Muscle of leg (tissue), 11 donors: ENCODE measurements around the gene SLC30A2. TPM values are rescaled to one million over a fixed set of nuclear protein-coding genes. Genes with fewer than 3 reads are reported as not detected.

Source experiments
- DNase-seq: peaks from one replicate; pipeline ENCODE4 v3.0.0; 2013
- H3K27ac ChIP-seq: one replicate; pipeline ENCODE4 v1.5.1; 2013; ENCODE audit warnings: mild to moderate bottlenecking, low read length, control low read depth
- H3K27me3 ChIP-seq: one replicate; pipeline ENCODE4 v1.6.1; 2013; ENCODE audit warnings: low read length; ENCODE audit not compliant: control insufficient read depth, insufficient read depth
- H3K36me3 ChIP-seq: one replicate; pipeline ENCODE4 v1.6.1; 2013; ENCODE audit warnings: low read length; ENCODE audit not compliant: control insufficient read depth, insufficient read depth
- H3K4me1 ChIP-seq: one replicate; pipeline ENCODE4 v1.6.1; 2013; ENCODE audit warnings: low read length; ENCODE audit not compliant: control insufficient read depth, insufficient read depth
- H3K4me3 ChIP-seq: one replicate; pipeline ENCODE4 v1.5.1; 2013; ENCODE audit warnings: low read length, control low read depth
- H3K9me3 ChIP-seq: replicated peaks from 2 replicates; pipeline ENCODE4 v1.6.1; 2013; ENCODE audit warnings: low read depth, low read length; ENCODE audit not compliant: control insufficient read depth
- WGBS: methylation state at CpG from one replicate; pipeline ENCODE4 v1.1.5; 2013; ENCODE audit warnings: missing lambda C conversion rate; ENCODE audit not compliant: insufficient coverage; 5-methylcytosine and 5-hydroxymethylcytosine counted together
- polyA plus RNA-seq, 8 donors: library from polyadenylated mRNA; unstranded; fragments of 120-200 nt; gene quantifications; one replicate each; pipeline versions ENCODE4 v1.2.1 to v1.2.3, GENCODE V29; 2013; ENCODE audit warnings: inconsistent platforms in 1 of 8, low replicate concordance in 1 of 8; ENCODE audit not compliant: insufficient read length in 8 of 8, insufficient read depth in 1 of 8
- total RNA-seq: library from RNA; stranded (reverse); fragments of 120-200 nt; gene quantifications from one replicate; pipeline ENCODE4 v1.2.4, GENCODE V29; 2013

SLC30A2 gene
- total and polyA plus RNA-seq, 9 donors, result 0.29 to 2.0 (median 0.69) TPM

DNA sequence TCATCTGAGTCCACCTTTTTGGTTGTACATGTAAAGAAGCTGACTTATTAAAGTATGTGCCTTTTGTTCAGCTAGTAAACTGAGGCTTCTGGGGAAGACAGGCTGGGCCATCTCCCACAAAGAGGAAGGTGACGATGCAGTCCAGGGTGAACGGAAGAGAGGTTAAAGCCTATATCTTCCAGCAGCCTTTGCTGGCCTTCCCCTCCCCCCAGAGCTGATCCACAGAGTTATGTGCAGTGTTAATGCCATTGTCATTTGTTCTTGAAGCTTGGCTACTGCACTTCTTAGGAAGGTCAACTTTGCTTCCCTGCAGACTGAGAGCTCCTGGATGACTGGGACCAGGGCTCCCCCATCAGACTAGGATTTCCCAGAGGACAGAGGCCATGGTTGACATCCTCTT lies 2.2 kb downstream of the SLC30A2 start:
- no peak overlapping the region for H3K27ac ChIP-seq
- peaks cover 22% of the 10 kb centered on the region for H3K4me1 ChIP-seq
- WGBS, result no CpG with 5 or more reads among the region's 2 CpGs
- DNase-seq, result no peak
- no peaks in the 10 kb centered on the region for H3K36me3 ChIP-seq
- no peaks in the 10 kb centered on the region for H3K9me3 ChIP-seq
- H3K27me3 ChIP-seq, result peaks cover 79% of the 10 kb centered on the region
- H3K4me3 ChIP-seq, result no peak overlapping the region

GRCh38 chr1:26041978-26042377 lies 3.9 kb downstream of the SLC30A2 start:
- peaks cover 68% of the 10 kb centered on the region for H3K27me3 ChIP-seq
- no peaks in the 10 kb centered on the region for H3K9me3 ChIP-seq
- no peaks in the 10 kb centered on the region for H3K36me3 ChIP-seq
- no peak overlapping the region for H3K27ac ChIP-seq
- H3K4me1 ChIP-seq, result peaks cover 37% of the 10 kb centered on the region
- H3K4me3 ChIP-seq, result no peak overlapping the region
- no peak for DNase-seq
- WGBS, result 88% methylated on average over 3 of the region's 4 CpGs

DNA sequence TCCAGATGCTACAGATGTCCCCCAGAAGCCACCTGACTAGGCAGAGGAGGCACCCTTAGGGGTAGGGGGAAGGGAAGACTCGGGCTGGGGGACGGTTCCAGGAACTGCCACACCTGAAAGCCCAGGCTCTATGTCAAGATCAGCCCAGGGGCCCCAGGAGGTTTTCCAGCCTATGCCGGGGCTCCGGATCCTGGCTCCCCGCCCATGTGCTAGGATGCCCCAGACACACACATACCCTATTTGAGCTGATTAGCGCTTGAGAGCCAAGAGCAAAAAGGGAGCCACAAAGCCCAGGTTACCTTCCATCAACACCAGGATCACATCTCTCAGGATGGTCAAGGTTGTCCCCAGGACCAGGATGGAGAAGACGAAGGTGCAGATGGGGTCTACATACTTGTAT lies 4.5 kb downstream of the SLC30A2 start:
- Histone ChIP-seq H3K9me3 (no peaks in the 10 kb centered on the region), H3K36me3 (no peaks in the 10 kb centered on the region), H3K27ac (no peak overlapping the region), H3K27me3 (peaks cover 63% of the 10 kb centered on the region), H3K4me3 (no peak overlapping the region), H3K4me1 (peaks cover 38% of the 10 kb centered on the region)
- 80% methylated on average over 2 of the region's 7 CpGs for WGBS
- DNase-seq, result no peak

GRCh38 chr1:26038904-26039303 lies 7.0 kb downstream of the SLC30A2 start:
- Histone ChIP-seq H3K36me3 (no peaks in the 10 kb centered on the region), H3K4me1 (peaks cover 43% of the 10 kb centered on the region), H3K27ac (peak overlapping the region; percentile 55), H3K9me3 (no peaks in the 10 kb centered on the region), H3K4me3 (no peak overlapping the region), H3K27me3 (peaks cover 53% of the 10 kb centered on the region)
- no peak for DNase-seq
- WGBS, result 40% methylated on average over 1 of the region's 6 CpGs

- Histone ChIP-seq H3K27me3 (peaks cover 53% of the 10 kb centered on the region), H3K27ac (peak overlapping the region; percentile 55), H3K9me3 (no peaks in the 10 kb centered on the region), H3K4me3 (no peak overlapping the region), H3K36me3 (no peaks in the 10 kb centered on the region), H3K4me1 (peaks cover 43% of the 10 kb centered on the region)
- WGBS, result 74% methylated on average over 6 of the region's 6 CpGs
- no peak for DNase-seq
Observed at GRCh38 chr1:26038477-26038876, 7.4 kb downstream of the SLC30A2 start.

DNA sequence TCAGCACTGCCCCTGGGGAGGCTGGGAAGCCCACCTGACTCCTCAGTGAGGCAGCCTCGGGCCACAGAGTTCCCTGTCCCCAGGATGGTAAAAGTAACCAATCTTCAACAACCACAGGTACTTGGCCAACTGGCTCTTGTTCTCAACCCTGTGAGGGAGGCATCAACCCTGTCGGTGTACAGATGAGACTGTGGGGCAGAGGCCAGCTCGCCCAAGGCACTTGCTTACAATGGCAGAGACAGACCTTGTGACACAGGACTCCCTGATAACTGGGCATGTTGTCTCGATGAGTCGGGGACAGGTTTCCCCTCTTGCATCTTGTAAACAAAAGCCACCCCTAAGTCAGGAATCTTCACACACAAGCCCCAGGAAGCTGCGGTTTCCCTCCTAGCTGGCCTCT lies 8.0 kb downstream of the SLC30A2 start:
- H3K4me1 ChIP-seq, result peaks cover 43% of the 10 kb centered on the region
- WGBS, result 78% methylated on average over 4 of the region's 6 CpGs
- H3K36me3 ChIP-seq, result no peaks in the 10 kb centered on the region
- no peak for DNase-seq
- H3K4me3 ChIP-seq, result no peak overlapping the region
- H3K9me3 ChIP-seq, result no peaks in the 10 kb centered on the region
- no peak overlapping the region for H3K27ac ChIP-seq
- peaks cover 53% of the 10 kb centered on the region for H3K27me3 ChIP-seq

- Histone ChIP-seq H3K4me1 (peaks cover 43% of the 10 kb centered on the region), H3K27me3 (peaks cover 46% of the 10 kb centered on the region), H3K9me3 (no peaks in the 10 kb centered on the region), H3K27ac (peak overlapping the region; percentile 92), H3K4me3 (no peak overlapping the region), H3K36me3 (no peaks in the 10 kb centered on the region)
- 89% methylated on average over 5 of the region's 11 CpGs for WGBS
- no peak for DNase-seq
Observed at GRCh38 chr1:26036756-26037281, 9.1 kb downstream of the SLC30A2 start.

DNA sequence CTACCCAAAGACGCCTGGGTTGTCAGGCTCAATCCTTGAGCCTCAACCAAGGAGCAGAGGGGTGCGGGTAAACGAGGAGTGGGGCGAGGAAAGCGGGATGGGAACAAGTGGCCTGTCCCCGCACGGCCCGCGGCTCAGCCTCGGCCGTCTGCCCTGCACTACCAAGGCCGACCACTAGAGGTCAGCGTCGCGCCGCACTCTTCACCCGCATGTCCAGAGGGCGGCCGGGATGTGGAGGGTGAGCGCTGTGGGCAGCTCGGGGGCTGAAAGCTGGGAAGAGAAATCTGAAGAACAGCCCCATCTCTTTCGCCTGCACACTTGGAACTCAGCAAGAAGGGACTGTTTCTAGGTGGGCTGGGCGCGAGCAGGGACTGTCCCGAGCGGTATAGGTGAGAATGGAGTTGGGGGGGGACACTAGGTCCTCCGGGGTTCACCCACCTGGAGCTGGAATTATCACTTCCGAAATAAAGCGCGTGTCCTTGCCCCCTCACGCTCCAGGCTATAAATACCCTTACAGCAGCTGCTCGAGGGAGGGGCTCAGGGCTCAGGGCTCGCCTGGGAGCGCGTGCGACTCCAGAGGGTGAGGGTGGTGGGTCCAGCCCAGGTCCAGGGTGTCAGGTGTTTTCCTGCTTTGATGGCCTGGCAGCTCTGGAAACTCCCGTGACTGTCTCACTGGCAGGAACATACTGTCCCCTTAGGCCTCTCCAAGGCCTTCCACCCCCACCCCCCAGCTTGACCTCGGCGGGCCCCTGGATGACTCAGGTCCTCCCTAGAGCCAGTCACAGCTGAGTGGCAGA lies 9.8 kb downstream of the SLC30A2 start:
- peak; percentile 82 for DNase-seq
- H3K36me3 ChIP-seq, result no peaks in the 10 kb centered on the region
- peaks cover 41% of the 10 kb centered on the region for H3K27me3 ChIP-seq
- H3K9me3 ChIP-seq, result no peaks in the 10 kb centered on the region
- H3K4me1 ChIP-seq, result peaks cover 43% of the 10 kb centered on the region
- WGBS, result 7% methylated on average over 25 of the region's 39 CpGs
- peak overlapping the region; percentile 81 for H3K4me3 ChIP-seq
- H3K27ac ChIP-seq, result peak overlapping the region; percentile 92

GRCh38 chr1:26035203-26035958 lies 10.5 kb downstream of the SLC30A2 start:
- peak overlapping the region; percentile 92 for H3K27ac ChIP-seq
- H3K27me3 ChIP-seq, result peaks cover 36% of the 10 kb centered on the region
- peak; percentile 95 for DNase-seq
- H3K9me3 ChIP-seq, result no peaks in the 10 kb centered on the region
- peak overlapping the region; percentile 81 for H3K4me3 ChIP-seq
- no peaks in the 10 kb centered on the region for H3K36me3 ChIP-seq
- under 1% methylated on average over 50 of the region's 60 CpGs for WGBS
- H3K4me1 ChIP-seq, result peaks cover 43% of the 10 kb centered on the region

DNA sequence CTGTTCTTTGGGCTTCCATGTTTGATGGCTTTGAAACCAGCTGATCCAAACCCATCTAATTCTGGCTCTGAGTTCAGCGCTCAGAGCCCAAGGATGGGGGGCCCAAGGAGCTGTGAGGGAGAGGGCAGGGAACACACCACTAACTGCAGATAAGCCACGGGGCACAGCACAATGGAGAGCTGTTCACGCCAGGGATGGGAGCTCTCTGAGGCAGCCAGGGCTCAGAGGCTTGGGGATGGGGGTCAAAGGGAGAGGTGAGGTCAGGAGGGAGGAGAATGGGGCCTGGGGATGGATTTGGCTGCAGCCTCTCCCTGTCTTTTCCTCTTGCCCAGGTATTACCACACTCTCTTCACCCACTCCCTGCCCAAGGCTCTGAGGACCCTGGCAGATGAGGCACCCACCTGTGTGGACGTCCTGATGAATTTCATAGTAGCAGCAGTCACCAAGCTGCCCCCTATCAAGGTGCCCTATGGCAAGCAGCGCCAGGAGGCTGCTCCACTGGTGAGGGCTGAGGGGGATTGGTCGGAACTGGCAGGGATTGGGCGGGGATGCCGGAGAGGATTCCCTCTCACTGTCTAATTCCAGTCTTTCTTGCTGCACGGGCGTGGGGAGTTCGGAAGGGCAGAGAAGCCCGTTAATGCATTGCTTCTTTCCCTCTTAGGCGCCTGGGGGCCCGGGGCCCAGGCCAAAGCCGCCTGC lies 11.3 kb downstream of the SLC30A2 start:
- no peaks in the 10 kb centered on the region for H3K9me3 ChIP-seq
- no peaks in the 10 kb centered on the region for H3K36me3 ChIP-seq
- WGBS, result 20% methylated on average over 6 of the region's 15 CpGs
- H3K27ac ChIP-seq, result no peak overlapping the region
- no peak for DNase-seq
- peaks cover 36% of the 10 kb centered on the region for H3K27me3 ChIP-seq
- peaks cover 43% of the 10 kb centered on the region for H3K4me1 ChIP-seq
- peak overlapping the region; percentile 81 for H3K4me3 ChIP-seq
